Measurements from ENCODE around the gene STOML3. TPM values are rescaled to one million over a fixed set of nuclear protein-coding genes. Genes with fewer than 3 reads are reported as not detected.

STOML3 gene
- polyA plus RNA-seq, 3 donors from 2014 or later: not detected

GRCh38 chr13:38933786-38934185 is 56.8 kb downstream of the STOML3 start:
- no peak for DNase-seq
- peaks cover 0 to 2% (median 1%) of the 10 kb centered on the region in 3 donors for H3K27me3 Mint-ChIP-seq (ENCODE audit: low read depth in 3 of 3)
- no peaks in the 10 kb centered on the region for H3K4me1 Mint-ChIP-seq
- H3K4me3 Mint-ChIP-seq: no peak overlapping the region
- H3K9me3 Mint-ChIP-seq: peaks cover 0 to 4% (median under 1%) of the 10 kb centered on the region in 6 donors
- H3K27ac Mint-ChIP-seq: no peak overlapping the region
- H3K36me3 Mint-ChIP-seq: no peaks in the 10 kb centered on the region

DNA sequence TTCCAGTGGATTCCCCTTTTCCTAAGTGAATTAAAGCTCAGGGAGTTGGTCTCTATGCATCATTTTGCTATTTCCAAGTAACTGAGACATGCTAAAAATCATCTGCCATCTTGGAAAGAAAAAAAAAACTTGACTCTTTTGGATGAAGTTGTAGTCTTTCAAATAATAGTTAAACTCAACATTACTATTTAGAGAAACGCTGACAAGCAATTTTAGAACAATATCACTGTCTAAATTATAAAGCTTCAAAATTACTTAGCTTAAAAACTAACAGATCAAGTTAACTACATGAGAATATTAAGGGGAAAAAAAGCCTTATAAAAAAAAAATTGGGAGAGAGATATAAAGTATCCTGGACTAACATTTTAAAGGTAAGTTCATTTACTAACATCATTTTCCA is 68.5 kb downstream of the STOML3 start:
- Mint-ChIP-seq H3K27me3 (ENCODE audit: low read depth in 3 of 3) (peaks cover 0 to 20% (median 1%) of the 10 kb centered on the region in 3 donors), H3K4me3 (no peak overlapping the region), H3K4me1 (no peaks in the 10 kb centered on the region), H3K36me3 (no peaks in the 10 kb centered on the region), H3K27ac (no peak overlapping the region), H3K9me3 (peaks cover 0 to 3% (median 0%) of the 10 kb centered on the region in 6 donors)
- no peak for DNase-seq

GRCh38 chr13:38921081-38921480 is 69.5 kb downstream of the STOML3 start:
- Mint-ChIP-seq H3K4me1 (no peaks in the 10 kb centered on the region), H3K27me3 (ENCODE audit: low read depth in 3 of 3) (peaks cover 0 to 17% (median 1%) of the 10 kb centered on the region in 3 donors), H3K36me3 (no peaks in the 10 kb centered on the region), H3K9me3 (peaks cover 0 to 3% (median 0%) of the 10 kb centered on the region in 6 donors), H3K27ac (no peak overlapping the region), H3K4me3 (no peak overlapping the region)
- no peak for DNase-seq

Other genes with a start within 250 kb of the STOML3 start
- gene PROSER1, start 47.3 kb upstream of the STOML3 start, polyA plus RNA-seq: 10 to 100 TPM in 1 of 3 donors, 1 to 10 TPM in 2; 5.4 to 19.7 (median 6.8) TPM
- gene NHLRC3, start 47.6 kb upstream of the STOML3 start, polyA plus RNA-seq: 10 to 100 TPM in 1 of 3 donors, 1 to 10 TPM in 2; 4.7 to 10.5 (median 9.5) TPM

Data from immature natural killer cell (primary cell).